Duodenal mucosa (tissue), 2 donors: ENCODE measurements around the gene USP26.

Experiments
- H3K27ac ChIP-seq: one replicate; pipeline ENCODE4 v1.7.0; 2013; ENCODE audit warnings: low read depth, low read length
- H3K27me3 ChIP-seq, 2 donors: one replicate each; pipeline ENCODE4 v1.7.0; 2013; ENCODE audit warnings: low read length in 2 of 2, control low read depth in 1 of 2; ENCODE audit not compliant: insufficient read depth in 2 of 2, control insufficient read depth in 1 of 2
- H3K36me3 ChIP-seq, 2 donors: one replicate each; pipeline ENCODE4 v1.7.0; 2013; ENCODE audit warnings: low read length in 2 of 2, control low read depth in 1 of 2; ENCODE audit not compliant: insufficient read depth in 2 of 2, control insufficient read depth in 1 of 2
- H3K4me1 ChIP-seq, 2 donors: one replicate each; pipeline ENCODE4 v1.7.0; 2013; ENCODE audit warnings: low read length in 2 of 2, control low read depth in 1 of 2; ENCODE audit not compliant: insufficient read depth in 2 of 2, control insufficient read depth in 1 of 2
- H3K4me3 ChIP-seq, 2 donors: one replicate each; pipeline ENCODE4 v1.7.0; 2013; ENCODE audit warnings: low read length in 2 of 2, low read depth in 1 of 2
- H3K9ac ChIP-seq, 2 donors: one replicate each; pipeline ENCODE4 v1.7.0; 2013; ENCODE audit warnings: low read length in 2 of 2, low read depth in 1 of 2
- H3K9me3 ChIP-seq, 2 donors: one replicate each; pipeline ENCODE4 v1.7.0; 2013; ENCODE audit warnings: low read length in 2 of 2, control low read depth in 1 of 2; ENCODE audit not compliant: control insufficient read depth in 1 of 2

USP26 gene

GRCh38 chrX:133042260-133042659, 54.6 kb downstream of the USP26 start:
- Histone ChIP-seq H3K9me3 (no peaks in the 10 kb centered on the region), H3K36me3 (no peaks in the 10 kb centered on the region), H3K4me3 (no peak overlapping the region), H3K4me1 (no peaks in the 10 kb centered on the region), H3K27ac (no peak overlapping the region), H3K9ac (no peak overlapping the region), H3K27me3 (no peaks in the 10 kb centered on the region)

- Histone ChIP-seq H3K36me3 (no peaks in the 10 kb centered on the region), H3K9ac (no peak overlapping the region), H3K4me3 (no peak overlapping the region), H3K9me3 (no peaks in the 10 kb centered on the region), H3K27ac (no peak overlapping the region), H3K27me3 (no peaks in the 10 kb centered on the region), H3K4me1 (no peaks in the 10 kb centered on the region)
Observed at GRCh38 chrX:133033010-133033409, 63.9 kb downstream of the USP26 start.

- no peak overlapping the region for H3K27ac ChIP-seq
- H3K36me3 ChIP-seq: no peaks in the 10 kb centered on the region
- no peak overlapping the region for H3K9ac ChIP-seq
- no peaks in the 10 kb centered on the region for H3K4me1 ChIP-seq
- H3K4me3 ChIP-seq: no peak overlapping the region
- H3K9me3 ChIP-seq: no peaks in the 10 kb centered on the region
- H3K27me3 ChIP-seq: no peaks in the 10 kb centered on the region
Observed at GRCh38 chrX:133018229-133018628, 78.7 kb downstream of the USP26 start.

GRCh38 chrX:133007458-133007857, 89.5 kb downstream of the USP26 start:
- Histone ChIP-seq H3K36me3 (no peaks in the 10 kb centered on the region), H3K4me1 (no peaks in the 10 kb centered on the region)

GRCh38 chrX:133005616-133006015, 91.3 kb downstream of the USP26 start:
- H3K4me1 ChIP-seq: no peaks in the 10 kb centered on the region
- no peak overlapping the region for H3K9ac ChIP-seq
- no peak overlapping the region for H3K27ac ChIP-seq
- H3K27me3 ChIP-seq: no peaks in the 10 kb centered on the region
- no peaks in the 10 kb centered on the region for H3K9me3 ChIP-seq
- H3K36me3 ChIP-seq: no peaks in the 10 kb centered on the region
- no peak overlapping the region for H3K4me3 ChIP-seq

More at GRCh38 chrX:133007458-133007857, 89.5 kb downstream of the USP26 start:
- no peaks in the 10 kb centered on the region for H3K27me3 ChIP-seq
- no peak overlapping the region for H3K27ac ChIP-seq
- H3K9me3 ChIP-seq: no peaks in the 10 kb centered on the region
- no peak overlapping the region for H3K4me3 ChIP-seq
- H3K9ac ChIP-seq: no peak overlapping the region

- Histone ChIP-seq H3K9me3 (no peaks in the 10 kb centered on the region), H3K36me3 (no peaks in the 10 kb centered on the region)
Observed at GRCh38 chrX:133005042-133005441, 91.9 kb downstream of the USP26 start.

GRCh38 chrX:132999209-132999608, 97.7 kb downstream of the USP26 start:
- H3K4me1 ChIP-seq: no peaks in the 10 kb centered on the region
- no peak overlapping the region for H3K9ac ChIP-seq
- no peak overlapping the region for H3K4me3 ChIP-seq
- H3K9me3 ChIP-seq: no peaks in the 10 kb centered on the region
- H3K27me3 ChIP-seq: no peaks in the 10 kb centered on the region
- H3K27ac ChIP-seq: no peak overlapping the region
- no peaks in the 10 kb centered on the region for H3K36me3 ChIP-seq

More at GRCh38 chrX:133005042-133005441, 91.9 kb downstream of the USP26 start:
- no peaks in the 10 kb centered on the region for H3K4me1 ChIP-seq
- no peaks in the 10 kb centered on the region for H3K27me3 ChIP-seq
- no peak overlapping the region for H3K27ac ChIP-seq
- H3K4me3 ChIP-seq: no peak overlapping the region
- H3K9ac ChIP-seq: no peak overlapping the region

GRCh38 chrX:132990835-132991234, 106.1 kb downstream of the USP26 start:
- no peak overlapping the region for H3K27ac ChIP-seq
- no peak overlapping the region for H3K4me3 ChIP-seq
- H3K9me3 ChIP-seq: no peaks in the 10 kb centered on the region
- no peaks in the 10 kb centered on the region for H3K36me3 ChIP-seq
- no peak overlapping the region for H3K9ac ChIP-seq
- H3K4me1 ChIP-seq: no peaks in the 10 kb centered on the region
- no peaks in the 10 kb centered on the region for H3K27me3 ChIP-seq

- Histone ChIP-seq H3K36me3 (no peaks in the 10 kb centered on the region), H3K27me3 (no peaks in the 10 kb centered on the region), H3K4me1 (no peaks in the 10 kb centered on the region), H3K4me3 (no peak overlapping the region), H3K9me3 (no peaks in the 10 kb centered on the region), H3K9ac (no peak overlapping the region), H3K27ac (no peak overlapping the region)
Observed at GRCh38 chrX:132986556-132986955, 110.4 kb downstream of the USP26 start.

- no peaks in the 10 kb centered on the region for H3K36me3 ChIP-seq
- no peak overlapping the region for H3K9ac ChIP-seq
- H3K9me3 ChIP-seq: no peaks in the 10 kb centered on the region
- H3K27me3 ChIP-seq: no peaks in the 10 kb centered on the region
- H3K4me3 ChIP-seq: no peak overlapping the region
- H3K27ac ChIP-seq: no peak overlapping the region
- no peaks in the 10 kb centered on the region for H3K4me1 ChIP-seq
Observed at GRCh38 chrX:132984058-132984650, 112.8 kb downstream of the USP26 start.

- Histone ChIP-seq H3K36me3 (no peaks in the 10 kb centered on the region), H3K27me3 (no peaks in the 10 kb centered on the region), H3K9me3 (no peaks in the 10 kb centered on the region), H3K27ac (no peak overlapping the region), H3K9ac (no peak overlapping the region), H3K4me1 (no peaks in the 10 kb centered on the region), H3K4me3 (no peak overlapping the region)
Observed at GRCh38 chrX:132983496-132983895, 113.4 kb downstream of the USP26 start.
